Lower leg skin (tissue), 3 donors: ENCODE results near the gene GRM5.

Source experiments
- POLR2A ChIP-seq, 2 donors: fragments of 450-650 bp; IDR thresholded peaks; one replicate each; pipeline ENCODE4 v1.6.1; 2016 to 2017; ENCODE audit warnings: antibody characterized with exemption in 2 of 2, mild to moderate bottlenecking in 1 of 2, moderate library complexity in 1 of 2
- TF ChIP-seq, protein P1 (sequence below), 3 donors: fragments of 450-650 bp; IDR thresholded peaks; one replicate each; pipeline ENCODE4 v1.5.1; 2016; ENCODE audit warnings: antibody characterized with exemption in 3 of 3, mild to moderate bottlenecking in 3 of 3, moderate library complexity in 2 of 3

DNA sequence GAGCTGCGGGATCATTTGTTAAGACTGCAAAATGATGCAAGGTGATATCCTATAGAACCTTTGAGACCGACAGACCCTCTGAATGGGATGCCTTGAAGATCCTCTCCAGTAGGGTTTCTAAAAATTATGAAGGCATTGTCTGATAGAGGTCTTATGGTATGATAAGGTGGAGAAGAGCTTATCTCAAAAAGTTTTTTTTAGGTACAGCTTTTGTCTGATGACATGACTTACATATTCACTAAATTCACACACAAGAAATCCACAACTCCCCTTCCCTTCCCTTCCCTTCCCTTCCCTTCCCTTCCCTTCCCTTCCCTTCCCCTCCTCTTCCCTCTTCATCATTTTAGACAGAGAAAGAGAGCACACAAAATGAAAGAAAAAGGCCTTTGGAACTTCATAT lies 609.8 kb downstream of the GRM5 start:
- TF ChIP-seq, protein P1, sequence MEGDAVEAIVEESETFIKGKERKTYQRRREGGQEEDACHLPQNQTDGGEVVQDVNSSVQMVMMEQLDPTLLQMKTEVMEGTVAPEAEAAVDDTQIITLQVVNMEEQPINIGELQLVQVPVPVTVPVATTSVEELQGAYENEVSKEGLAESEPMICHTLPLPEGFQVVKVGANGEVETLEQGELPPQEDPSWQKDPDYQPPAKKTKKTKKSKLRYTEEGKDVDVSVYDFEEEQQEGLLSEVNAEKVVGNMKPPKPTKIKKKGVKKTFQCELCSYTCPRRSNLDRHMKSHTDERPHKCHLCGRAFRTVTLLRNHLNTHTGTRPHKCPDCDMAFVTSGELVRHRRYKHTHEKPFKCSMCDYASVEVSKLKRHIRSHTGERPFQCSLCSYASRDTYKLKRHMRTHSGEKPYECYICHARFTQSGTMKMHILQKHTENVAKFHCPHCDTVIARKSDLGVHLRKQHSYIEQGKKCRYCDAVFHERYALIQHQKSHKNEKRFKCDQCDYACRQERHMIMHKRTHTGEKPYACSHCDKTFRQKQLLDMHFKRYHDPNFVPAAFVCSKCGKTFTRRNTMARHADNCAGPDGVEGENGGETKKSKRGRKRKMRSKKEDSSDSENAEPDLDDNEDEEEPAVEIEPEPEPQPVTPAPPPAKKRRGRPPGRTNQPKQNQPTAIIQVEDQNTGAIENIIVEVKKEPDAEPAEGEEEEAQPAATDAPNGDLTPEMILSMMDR (IDR thresholded peaks at IDR 0.05), result no peak
- no peak for TF ChIP-seq POLR2A (IDR thresholded peaks at IDR 0.05)
